WTC11 (cell line): ENCODE measurements around the gene ARL5A. TPM values are rescaled to one million over a fixed set of nuclear protein-coding genes. Genes with fewer than 3 reads are reported as not detected.

Source experiments
- ATAC-seq: fragments of 200-7000 bp; cut with Tn5 transposase; 2 replicates; pipeline ENCODE4 v1.10.0; 2021; ENCODE audit warnings: mild to moderate bottlenecking, moderate library complexity
- CTCF ChIA-PET: fragments of 300-600 bp; sonication (Branson Sonifier 250); formaldehyde crosslinking; loops from one replicate; lab custom pipeline; 2021; ENCODE audit warnings: antibody characterized with exemption; lab: Charles Lee
- POLR2A ChIA-PET: fragments of 350-600 bp; sonication (Branson Sonifier 250); formaldehyde crosslinking; loops from one replicate; lab custom pipeline; 2021; ENCODE audit warnings: antibody characterized with exemption; lab: Charles Lee
- DNase-seq: peaks from one replicate; pipeline ENCODE4 v3.0.0; 2021; ENCODE audit warnings: low spot score
- H3K27ac Mint-ChIP-seq: 2 replicates; pipeline ENCODE4 v1.8.0; 2021; ENCODE audit warnings: mixed read lengths
- H3K27me3 Mint-ChIP-seq: 2 replicates; pipeline ENCODE4 v1.8.0; 2021; ENCODE audit warnings: low read depth, mild to moderate bottlenecking, moderate library complexity, mixed read lengths
- H3K36me3 Mint-ChIP-seq: 2 replicates; pipeline ENCODE4 v1.8.0; 2021; ENCODE audit warnings: mixed read lengths
- H3K4me1 Mint-ChIP-seq: 2 replicates; pipeline ENCODE4 v1.8.0; 2022; ENCODE audit warnings: mixed read lengths
- H3K4me3 Mint-ChIP-seq: 2 replicates; pipeline ENCODE4 v1.8.0; 2021; ENCODE audit warnings: mild to moderate bottlenecking, moderate library complexity, mixed read lengths
- H3K9me3 Mint-ChIP-seq: 2 replicates; pipeline ENCODE4 v1.8.0; 2021; ENCODE audit warnings: mixed read lengths
- ATF3 ChIP-seq: sonication (generic); formaldehyde crosslinking; conservative IDR thresholded peaks from 2 replicates; pipeline ENCODE4 v1.8.1; 2022; ENCODE audit warnings: mild to moderate bottlenecking, missing genetic modification reagents
- CBFB ChIP-seq: sonication (generic); formaldehyde crosslinking; IDR thresholded peaks from 2 replicates; pipeline ENCODE4 v1.8.1; 2022; ENCODE audit warnings: mild to moderate bottlenecking, low read depth, missing genetic modification reagents
- CREB1 ChIP-seq: sonication (generic); formaldehyde crosslinking; IDR thresholded peaks from 2 replicates; pipeline ENCODE4 v1.8.0; 2023; ENCODE audit warnings: mild to moderate bottlenecking, missing genetic modification reagents
- FOXK1 ChIP-seq: sonication (generic); formaldehyde crosslinking; IDR thresholded peaks from 2 replicates; pipeline ENCODE4 v1.8.0; 2022; ENCODE audit warnings: mild to moderate bottlenecking, moderate library complexity, missing genetic modification reagents
- TEAD4 ChIP-seq: sonication (generic); formaldehyde crosslinking; IDR thresholded peaks from 2 replicates; pipeline ENCODE4 v1.8.0; 2022; ENCODE audit warnings: mild to moderate bottlenecking, missing genetic modification reagents
- ZNF121 ChIP-seq: sonication (generic); formaldehyde crosslinking; IDR thresholded peaks from 2 replicates; pipeline ENCODE4 v1.8.0; 2023; ENCODE audit warnings: missing genetic modification reagents
- ZNF317 ChIP-seq: sonication (generic); formaldehyde crosslinking; IDR thresholded peaks from 2 replicates; pipeline ENCODE4 v1.8.1; 2023; ENCODE audit warnings: low read depth, mild to moderate bottlenecking, moderate library complexity, missing genetic modification reagents, borderline replicate concordance
- ZNF512 ChIP-seq: sonication (generic); formaldehyde crosslinking; IDR thresholded peaks from 2 replicates; pipeline ENCODE4 v1.8.1; 2022; ENCODE audit warnings: missing genetic modification reagents, borderline replicate concordance
- ZNF671 ChIP-seq: fragments of 250-450 bp; sonication (Bioruptor Pico); IDR thresholded peaks from 2 replicates; pipeline ENCODE4 v1.8.0; 2021; ENCODE audit warnings: mild to moderate bottlenecking
- total RNA-seq: library from RNA; stranded (reverse); gene quantifications from 3 replicates; pipeline ENCODE4 v1.2.3, GENCODE V29; 2021
- TF ChIP-seq, protein P1 (sequence below): sonication (generic); formaldehyde crosslinking; IDR thresholded peaks from 2 replicates; pipeline ENCODE4 v1.8.1; 2023; ENCODE audit warnings: mild to moderate bottlenecking, missing genetic modification reagents
- TF ChIP-seq, protein P2 (sequence below): fragments of 200-600 bp; IDR thresholded peaks from 2 replicates; pipeline ENCODE4 v1.8.0; 2022; ENCODE audit warnings: antibody characterized with exemption
- TF ChIP-seq, protein P3 (sequence below): sonication (generic); formaldehyde crosslinking; IDR thresholded peaks from 2 replicates; pipeline ENCODE4 v1.8.1; 2023; ENCODE audit warnings: mild to moderate bottlenecking, missing genetic modification reagents, borderline replicate concordance
- TF ChIP-seq, protein P4 (sequence below): sonication (generic); formaldehyde crosslinking; IDR thresholded peaks from 2 replicates; pipeline ENCODE4 v1.8.1; 2022; ENCODE audit warnings: mild to moderate bottlenecking, moderate library complexity, missing genetic modification reagents
- TF ChIP-seq, protein P5 (sequence below): fragments of 250-450 bp; sonication (Bioruptor Pico); IDR thresholded peaks from 2 replicates; pipeline ENCODE4 v1.9.0; 2021; ENCODE audit warnings: mild to moderate bottlenecking
- TF ChIP-seq, protein P6 (sequence below): sonication (generic); formaldehyde crosslinking; IDR thresholded peaks from 2 replicates; pipeline ENCODE4 v1.8.0; 2023; ENCODE audit warnings: mild to moderate bottlenecking, missing genetic modification reagents

Gene ARL5A
- total RNA-seq, 1 experiment from 2014 or later = 82.7 TPM

DNA sequence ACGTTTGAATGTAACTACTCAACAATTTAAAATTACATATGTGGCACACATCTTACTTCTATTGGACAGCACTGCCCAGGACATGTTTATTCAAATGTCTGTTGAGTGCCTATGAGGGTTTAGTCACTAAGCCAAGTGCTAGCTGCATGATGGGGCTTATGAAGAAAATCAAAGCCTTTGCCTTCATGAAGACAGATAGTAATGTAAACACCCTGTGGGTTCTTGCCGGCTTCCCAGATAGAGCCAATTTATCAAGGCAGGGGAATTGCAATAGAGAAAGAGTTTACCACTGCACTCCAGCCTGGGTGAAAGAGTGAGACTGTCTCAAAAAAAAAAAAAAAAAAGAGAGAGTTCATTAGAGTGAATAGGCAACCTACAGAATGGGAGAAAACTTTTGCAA is 50.3 kb downstream of the ARL5A start (continued):
- TF ChIP-seq ZNF512 (CRISPR knock-in tag) = no peak
- no peak for TF ChIP-seq TEAD4

DNA sequence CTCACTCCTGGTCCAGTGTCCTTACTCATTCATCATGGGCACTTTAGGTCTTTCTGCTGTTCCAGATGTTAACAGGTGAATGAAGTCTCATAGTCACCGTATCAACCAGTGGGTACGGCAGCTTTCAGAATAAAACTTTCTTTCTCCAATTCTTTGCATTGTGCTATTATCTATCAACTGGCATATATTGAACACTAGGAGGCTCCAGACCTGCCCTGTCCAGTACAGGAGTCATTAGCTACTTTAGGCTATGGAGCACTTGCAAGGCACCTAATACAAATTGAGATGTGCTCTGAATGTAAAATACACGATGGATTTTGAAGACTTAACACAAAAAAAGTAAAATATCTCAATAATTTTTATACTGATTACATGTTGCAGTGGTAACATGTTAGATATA is 50.7 kb downstream of the ARL5A start:
- TF ChIP-seq, protein P1, sequence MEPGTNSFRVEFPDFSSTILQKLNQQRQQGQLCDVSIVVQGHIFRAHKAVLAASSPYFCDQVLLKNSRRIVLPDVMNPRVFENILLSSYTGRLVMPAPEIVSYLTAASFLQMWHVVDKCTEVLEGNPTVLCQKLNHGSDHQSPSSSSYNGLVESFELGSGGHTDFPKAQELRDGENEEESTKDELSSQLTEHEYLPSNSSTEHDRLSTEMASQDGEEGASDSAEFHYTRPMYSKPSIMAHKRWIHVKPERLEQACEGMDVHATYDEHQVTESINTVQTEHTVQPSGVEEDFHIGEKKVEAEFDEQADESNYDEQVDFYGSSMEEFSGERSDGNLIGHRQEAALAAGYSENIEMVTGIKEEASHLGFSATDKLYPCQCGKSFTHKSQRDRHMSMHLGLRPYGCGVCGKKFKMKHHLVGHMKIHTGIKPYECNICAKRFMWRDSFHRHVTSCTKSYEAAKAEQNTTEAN (CRISPR knock-in tag) = no peak
- TF ChIP-seq CREB1 (CRISPR knock-in tag) (no peak), CBFB (no peak), ATF3 (no peak), FOXK1 (CRISPR knock-in tag) (no peak), ZNF317 (CRISPR knock-in tag) (no peak), ZNF671 (CRISPR knock-in tag) (no peak), ZNF121 (CRISPR knock-in tag) (no peak)
- TF ChIP-seq, protein P2, sequence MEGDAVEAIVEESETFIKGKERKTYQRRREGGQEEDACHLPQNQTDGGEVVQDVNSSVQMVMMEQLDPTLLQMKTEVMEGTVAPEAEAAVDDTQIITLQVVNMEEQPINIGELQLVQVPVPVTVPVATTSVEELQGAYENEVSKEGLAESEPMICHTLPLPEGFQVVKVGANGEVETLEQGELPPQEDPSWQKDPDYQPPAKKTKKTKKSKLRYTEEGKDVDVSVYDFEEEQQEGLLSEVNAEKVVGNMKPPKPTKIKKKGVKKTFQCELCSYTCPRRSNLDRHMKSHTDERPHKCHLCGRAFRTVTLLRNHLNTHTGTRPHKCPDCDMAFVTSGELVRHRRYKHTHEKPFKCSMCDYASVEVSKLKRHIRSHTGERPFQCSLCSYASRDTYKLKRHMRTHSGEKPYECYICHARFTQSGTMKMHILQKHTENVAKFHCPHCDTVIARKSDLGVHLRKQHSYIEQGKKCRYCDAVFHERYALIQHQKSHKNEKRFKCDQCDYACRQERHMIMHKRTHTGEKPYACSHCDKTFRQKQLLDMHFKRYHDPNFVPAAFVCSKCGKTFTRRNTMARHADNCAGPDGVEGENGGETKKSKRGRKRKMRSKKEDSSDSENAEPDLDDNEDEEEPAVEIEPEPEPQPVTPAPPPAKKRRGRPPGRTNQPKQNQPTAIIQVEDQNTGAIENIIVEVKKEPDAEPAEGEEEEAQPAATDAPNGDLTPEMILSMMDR = no peak
- TF ChIP-seq, protein P3, sequence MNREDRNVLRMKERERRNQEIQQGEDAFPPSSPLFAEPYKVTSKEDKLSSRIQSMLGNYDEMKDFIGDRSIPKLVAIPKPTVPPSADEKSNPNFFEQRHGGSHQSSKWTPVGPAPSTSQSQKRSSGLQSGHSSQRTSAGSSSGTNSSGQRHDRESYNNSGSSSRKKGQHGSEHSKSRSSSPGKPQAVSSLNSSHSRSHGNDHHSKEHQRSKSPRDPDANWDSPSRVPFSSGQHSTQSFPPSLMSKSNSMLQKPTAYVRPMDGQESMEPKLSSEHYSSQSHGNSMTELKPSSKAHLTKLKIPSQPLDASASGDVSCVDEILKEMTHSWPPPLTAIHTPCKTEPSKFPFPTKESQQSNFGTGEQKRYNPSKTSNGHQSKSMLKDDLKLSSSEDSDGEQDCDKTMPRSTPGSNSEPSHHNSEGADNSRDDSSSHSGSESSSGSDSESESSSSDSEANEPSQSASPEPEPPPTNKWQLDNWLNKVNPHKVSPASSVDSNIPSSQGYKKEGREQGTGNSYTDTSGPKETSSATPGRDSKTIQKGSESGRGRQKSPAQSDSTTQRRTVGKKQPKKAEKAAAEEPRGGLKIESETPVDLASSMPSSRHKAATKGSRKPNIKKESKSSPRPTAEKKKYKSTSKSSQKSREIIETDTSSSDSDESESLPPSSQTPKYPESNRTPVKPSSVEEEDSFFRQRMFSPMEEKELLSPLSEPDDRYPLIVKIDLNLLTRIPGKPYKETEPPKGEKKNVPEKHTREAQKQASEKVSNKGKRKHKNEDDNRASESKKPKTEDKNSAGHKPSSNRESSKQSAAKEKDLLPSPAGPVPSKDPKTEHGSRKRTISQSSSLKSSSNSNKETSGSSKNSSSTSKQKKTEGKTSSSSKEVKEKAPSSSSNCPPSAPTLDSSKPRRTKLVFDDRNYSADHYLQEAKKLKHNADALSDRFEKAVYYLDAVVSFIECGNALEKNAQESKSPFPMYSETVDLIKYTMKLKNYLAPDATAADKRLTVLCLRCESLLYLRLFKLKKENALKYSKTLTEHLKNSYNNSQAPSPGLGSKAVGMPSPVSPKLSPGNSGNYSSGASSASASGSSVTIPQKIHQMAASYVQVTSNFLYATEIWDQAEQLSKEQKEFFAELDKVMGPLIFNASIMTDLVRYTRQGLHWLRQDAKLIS = no peak
- TF ChIP-seq, protein P4, sequence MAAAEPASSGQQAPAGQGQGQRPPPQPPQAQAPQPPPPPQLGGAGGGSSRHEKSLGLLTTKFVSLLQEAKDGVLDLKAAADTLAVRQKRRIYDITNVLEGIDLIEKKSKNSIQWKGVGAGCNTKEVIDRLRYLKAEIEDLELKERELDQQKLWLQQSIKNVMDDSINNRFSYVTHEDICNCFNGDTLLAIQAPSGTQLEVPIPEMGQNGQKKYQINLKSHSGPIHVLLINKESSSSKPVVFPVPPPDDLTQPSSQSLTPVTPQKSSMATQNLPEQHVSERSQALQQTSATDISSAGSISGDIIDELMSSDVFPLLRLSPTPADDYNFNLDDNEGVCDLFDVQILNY (CRISPR knock-in tag) = no peak
- TF ChIP-seq, protein P5, sequence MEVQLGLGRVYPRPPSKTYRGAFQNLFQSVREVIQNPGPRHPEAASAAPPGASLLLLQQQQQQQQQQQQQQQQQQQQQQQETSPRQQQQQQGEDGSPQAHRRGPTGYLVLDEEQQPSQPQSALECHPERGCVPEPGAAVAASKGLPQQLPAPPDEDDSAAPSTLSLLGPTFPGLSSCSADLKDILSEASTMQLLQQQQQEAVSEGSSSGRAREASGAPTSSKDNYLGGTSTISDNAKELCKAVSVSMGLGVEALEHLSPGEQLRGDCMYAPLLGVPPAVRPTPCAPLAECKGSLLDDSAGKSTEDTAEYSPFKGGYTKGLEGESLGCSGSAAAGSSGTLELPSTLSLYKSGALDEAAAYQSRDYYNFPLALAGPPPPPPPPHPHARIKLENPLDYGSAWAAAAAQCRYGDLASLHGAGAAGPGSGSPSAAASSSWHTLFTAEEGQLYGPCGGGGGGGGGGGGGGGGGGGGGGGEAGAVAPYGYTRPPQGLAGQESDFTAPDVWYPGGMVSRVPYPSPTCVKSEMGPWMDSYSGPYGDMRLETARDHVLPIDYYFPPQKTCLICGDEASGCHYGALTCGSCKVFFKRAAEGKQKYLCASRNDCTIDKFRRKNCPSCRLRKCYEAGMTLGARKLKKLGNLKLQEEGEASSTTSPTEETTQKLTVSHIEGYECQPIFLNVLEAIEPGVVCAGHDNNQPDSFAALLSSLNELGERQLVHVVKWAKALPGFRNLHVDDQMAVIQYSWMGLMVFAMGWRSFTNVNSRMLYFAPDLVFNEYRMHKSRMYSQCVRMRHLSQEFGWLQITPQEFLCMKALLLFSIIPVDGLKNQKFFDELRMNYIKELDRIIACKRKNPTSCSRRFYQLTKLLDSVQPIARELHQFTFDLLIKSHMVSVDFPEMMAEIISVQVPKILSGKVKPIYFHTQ (CRISPR knock-in tag) = no peak
- TF ChIP-seq, protein P6, sequence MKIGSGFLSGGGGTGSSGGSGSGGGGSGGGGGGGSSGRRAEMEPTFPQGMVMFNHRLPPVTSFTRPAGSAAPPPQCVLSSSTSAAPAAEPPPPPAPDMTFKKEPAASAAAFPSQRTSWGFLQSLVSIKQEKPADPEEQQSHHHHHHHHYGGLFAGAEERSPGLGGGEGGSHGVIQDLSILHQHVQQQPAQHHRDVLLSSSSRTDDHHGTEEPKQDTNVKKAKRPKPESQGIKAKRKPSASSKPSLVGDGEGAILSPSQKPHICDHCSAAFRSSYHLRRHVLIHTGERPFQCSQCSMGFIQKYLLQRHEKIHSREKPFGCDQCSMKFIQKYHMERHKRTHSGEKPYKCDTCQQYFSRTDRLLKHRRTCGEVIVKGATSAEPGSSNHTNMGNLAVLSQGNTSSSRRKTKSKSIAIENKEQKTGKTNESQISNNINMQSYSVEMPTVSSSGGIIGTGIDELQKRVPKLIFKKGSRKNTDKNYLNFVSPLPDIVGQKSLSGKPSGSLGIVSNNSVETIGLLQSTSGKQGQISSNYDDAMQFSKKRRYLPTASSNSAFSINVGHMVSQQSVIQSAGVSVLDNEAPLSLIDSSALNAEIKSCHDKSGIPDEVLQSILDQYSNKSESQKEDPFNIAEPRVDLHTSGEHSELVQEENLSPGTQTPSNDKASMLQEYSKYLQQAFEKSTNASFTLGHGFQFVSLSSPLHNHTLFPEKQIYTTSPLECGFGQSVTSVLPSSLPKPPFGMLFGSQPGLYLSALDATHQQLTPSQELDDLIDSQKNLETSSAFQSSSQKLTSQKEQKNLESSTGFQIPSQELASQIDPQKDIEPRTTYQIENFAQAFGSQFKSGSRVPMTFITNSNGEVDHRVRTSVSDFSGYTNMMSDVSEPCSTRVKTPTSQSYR (CRISPR knock-in tag) = no peak
- H3K27me3 Mint-ChIP-seq = no peaks in the 10 kb centered on the region
- no peak overlapping the region for H3K27ac Mint-ChIP-seq
- ATAC-seq = 0 out of 2 replicates have a peak, but pooled peaks have one; percentile 32
- POLR2A ChIA-PET = no interaction called here
- no peak overlapping the region for H3K4me3 Mint-ChIP-seq
- DNase-seq = no peak
- H3K9me3 Mint-ChIP-seq = peaks cover 11% of the 10 kb centered on the region
- 0 out of 2 replicates have a peak, but pooled peaks cover 3% of the 10 kb centered on the region for H3K4me1 Mint-ChIP-seq
- CTCF ChIA-PET = interaction anchor here (1.1 to 1.5 kb wide), 3 partner anchors 11 to 41 kb away, joined by 3 to 5 read pairs (median 3); no protein-coding TSS in a partner anchor
- peaks cover 42% of the 10 kb centered on the region for H3K36me3 Mint-ChIP-seq
